Measurements from ENCODE around the gene PHF20.

The PHF20 gene

GRCh38 chr20:35908007-35908406 lies 136.2 kb downstream of the PHF20 start:
- peaks cover 8% of the 10 kb centered on the region for H3K36me3 ChIP-seq (ENCODE audit: control insufficient read depth, insufficient read depth, low read length)
- no peak overlapping the region for H3K4me3 ChIP-seq (ENCODE audit: low read length)
- H3K27me3 ChIP-seq (ENCODE audit: control insufficient read depth, insufficient read depth, low read length) = no peaks in the 10 kb centered on the region
- H3K27ac ChIP-seq (ENCODE audit: low read depth, low read length) = no peak overlapping the region
- no peak overlapping the region for H3K9ac ChIP-seq (ENCODE audit: low read length)
- no peaks in the 10 kb centered on the region for H3K4me1 ChIP-seq (ENCODE audit: control insufficient read depth, insufficient read depth, low read length)

DNA sequence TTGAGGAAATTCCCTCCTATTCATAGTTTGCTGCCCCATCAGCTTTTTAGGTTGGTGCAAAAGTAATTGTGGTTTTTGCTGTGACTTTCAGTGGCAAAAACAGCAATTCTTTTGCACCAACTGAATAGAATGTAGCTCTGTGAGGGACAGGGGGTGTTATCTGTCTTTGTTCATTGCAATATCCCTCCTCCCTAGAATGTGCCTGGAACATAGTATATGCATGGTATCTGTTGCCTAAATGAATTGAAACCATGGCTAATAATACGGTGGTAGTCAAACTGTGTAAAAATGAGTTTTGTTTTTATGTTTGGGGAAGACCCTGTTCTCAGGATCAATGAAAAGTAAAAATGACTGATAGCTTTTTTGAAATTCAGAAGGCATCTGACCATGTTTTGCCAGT lies 137.4 kb downstream of the PHF20 start:
- H3K4me1 ChIP-seq (ENCODE audit: control insufficient read depth, insufficient read depth, low read length) = no peaks in the 10 kb centered on the region

GRCh38 chr20:35909796-35910195 lies 138.0 kb downstream of the PHF20 start:
- Histone ChIP-seq H3K27me3 (ENCODE audit: control insufficient read depth, insufficient read depth, low read length) (no peaks in the 10 kb centered on the region), H3K4me3 (ENCODE audit: low read length) (no peak overlapping the region), H3K9ac (ENCODE audit: low read length) (no peak overlapping the region), H3K4me1 (ENCODE audit: control insufficient read depth, insufficient read depth, low read length) (no peaks in the 10 kb centered on the region), H3K36me3 (ENCODE audit: control insufficient read depth, insufficient read depth, low read length) (peaks cover 17% of the 10 kb centered on the region), H3K27ac (ENCODE audit: low read depth, low read length) (no peak overlapping the region)

More for the DNA sequence above, 137.4 kb downstream of the PHF20 start:
- Histone ChIP-seq H3K27ac (ENCODE audit: low read depth, low read length) (no peak overlapping the region), H3K9ac (ENCODE audit: low read length) (no peak overlapping the region), H3K36me3 (ENCODE audit: control insufficient read depth, insufficient read depth, low read length) (peaks cover 17% of the 10 kb centered on the region), H3K27me3 (ENCODE audit: control insufficient read depth, insufficient read depth, low read length) (no peaks in the 10 kb centered on the region), H3K4me3 (ENCODE audit: low read length) (no peak overlapping the region)

- H3K9ac ChIP-seq (ENCODE audit: low read length) = no peak overlapping the region
- no peaks in the 10 kb centered on the region for H3K27me3 ChIP-seq (ENCODE audit: control insufficient read depth, insufficient read depth, low read length)
- H3K36me3 ChIP-seq (ENCODE audit: control insufficient read depth, insufficient read depth, low read length) = peaks cover 17% of the 10 kb centered on the region
- no peaks in the 10 kb centered on the region for H3K4me1 ChIP-seq (ENCODE audit: control insufficient read depth, insufficient read depth, low read length)
- H3K27ac ChIP-seq (ENCODE audit: low read depth, low read length) = no peak overlapping the region
- no peak overlapping the region for H3K4me3 ChIP-seq (ENCODE audit: low read length)
Measured at GRCh38 chr20:35910254-35910653, 138.4 kb downstream of the PHF20 start.

DNA sequence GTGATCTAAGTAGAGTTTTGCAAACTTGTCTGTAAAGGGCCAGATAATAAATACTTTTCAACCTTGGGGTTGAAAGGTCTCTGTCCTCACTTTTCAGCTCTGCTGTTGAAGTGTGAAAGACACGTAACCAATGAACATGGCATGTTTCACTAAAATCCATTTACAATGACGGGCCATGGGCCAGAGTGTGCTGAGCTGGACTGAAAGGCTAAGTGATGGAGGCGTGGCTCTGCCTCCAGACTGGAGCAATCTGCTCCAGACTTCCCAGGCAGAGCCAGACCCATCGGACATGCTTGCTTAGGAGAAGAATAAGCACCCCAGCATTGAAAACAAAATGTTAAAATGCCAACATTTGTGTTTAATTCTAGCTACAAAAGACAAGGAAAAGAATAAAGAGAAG lies 141.1 kb downstream of the PHF20 start:
- no peaks in the 10 kb centered on the region for H3K4me1 ChIP-seq (ENCODE audit: control insufficient read depth, insufficient read depth, low read length)
- H3K27me3 ChIP-seq (ENCODE audit: control insufficient read depth, insufficient read depth, low read length) = no peaks in the 10 kb centered on the region
- no peak overlapping the region for H3K27ac ChIP-seq (ENCODE audit: low read depth, low read length)
- H3K9ac ChIP-seq (ENCODE audit: low read length) = no peak overlapping the region
- H3K4me3 ChIP-seq (ENCODE audit: low read length) = no peak overlapping the region
- H3K36me3 ChIP-seq (ENCODE audit: control insufficient read depth, insufficient read depth, low read length) = peaks cover 24% of the 10 kb centered on the region

GRCh38 chr20:35917077-35917476 lies 145.3 kb downstream of the PHF20 start:
- H3K4me1 ChIP-seq (ENCODE audit: control insufficient read depth, insufficient read depth, low read length) = no peaks in the 10 kb centered on the region
- H3K36me3 ChIP-seq (ENCODE audit: control insufficient read depth, insufficient read depth, low read length) = peaks cover 20% of the 10 kb centered on the region
- H3K9ac ChIP-seq (ENCODE audit: low read length) = no peak overlapping the region
- no peak overlapping the region for H3K27ac ChIP-seq (ENCODE audit: low read depth, low read length)
- no peaks in the 10 kb centered on the region for H3K27me3 ChIP-seq (ENCODE audit: control insufficient read depth, insufficient read depth, low read length)
- no peak overlapping the region for H3K4me3 ChIP-seq (ENCODE audit: low read length)

GRCh38 chr20:35918021-35918420 lies 146.2 kb downstream of the PHF20 start:
- Histone ChIP-seq H3K27ac (ENCODE audit: low read depth, low read length) (no peak overlapping the region), H3K27me3 (ENCODE audit: control insufficient read depth, insufficient read depth, low read length) (no peaks in the 10 kb centered on the region), H3K9ac (ENCODE audit: low read length) (no peak overlapping the region), H3K4me3 (ENCODE audit: low read length) (no peak overlapping the region), H3K36me3 (ENCODE audit: control insufficient read depth, insufficient read depth, low read length) (peaks cover 20% of the 10 kb centered on the region), H3K4me1 (ENCODE audit: control insufficient read depth, insufficient read depth, low read length) (no peaks in the 10 kb centered on the region)

- Histone ChIP-seq H3K27ac (ENCODE audit: low read depth, low read length) (no peak overlapping the region), H3K9ac (ENCODE audit: low read length) (no peak overlapping the region), H3K27me3 (ENCODE audit: control insufficient read depth, insufficient read depth, low read length) (no peaks in the 10 kb centered on the region), H3K36me3 (ENCODE audit: control insufficient read depth, insufficient read depth, low read length) (peaks cover 12% of the 10 kb centered on the region), H3K4me1 (ENCODE audit: control insufficient read depth, insufficient read depth, low read length) (no peaks in the 10 kb centered on the region), H3K4me3 (ENCODE audit: low read length) (no peak overlapping the region)
Measured at GRCh38 chr20:35920523-35920922, 148.7 kb downstream of the PHF20 start.

GRCh38 chr20:35929301-35929700 lies 157.5 kb downstream of the PHF20 start:
- Histone ChIP-seq H3K4me3 (ENCODE audit: low read length) (no peak overlapping the region), H3K9ac (ENCODE audit: low read length) (no peak overlapping the region), H3K27ac (ENCODE audit: low read depth, low read length) (no peak overlapping the region), H3K36me3 (ENCODE audit: control insufficient read depth, insufficient read depth, low read length) (peaks cover 20% of the 10 kb centered on the region), H3K27me3 (ENCODE audit: control insufficient read depth, insufficient read depth, low read length) (no peaks in the 10 kb centered on the region), H3K4me1 (ENCODE audit: control insufficient read depth, insufficient read depth, low read length) (no peaks in the 10 kb centered on the region)

- Histone ChIP-seq H3K4me1 (ENCODE audit: control insufficient read depth, insufficient read depth, low read length) (no peaks in the 10 kb centered on the region), H3K27me3 (ENCODE audit: control insufficient read depth, insufficient read depth, low read length) (no peaks in the 10 kb centered on the region), H3K27ac (ENCODE audit: low read depth, low read length) (no peak overlapping the region), H3K4me3 (ENCODE audit: low read length) (no peak overlapping the region), H3K36me3 (ENCODE audit: control insufficient read depth, insufficient read depth, low read length) (peaks cover 14% of the 10 kb centered on the region), H3K9ac (ENCODE audit: low read length) (no peak overlapping the region)
Measured at GRCh38 chr20:35934050-35934449, 162.2 kb downstream of the PHF20 start.

DNA sequence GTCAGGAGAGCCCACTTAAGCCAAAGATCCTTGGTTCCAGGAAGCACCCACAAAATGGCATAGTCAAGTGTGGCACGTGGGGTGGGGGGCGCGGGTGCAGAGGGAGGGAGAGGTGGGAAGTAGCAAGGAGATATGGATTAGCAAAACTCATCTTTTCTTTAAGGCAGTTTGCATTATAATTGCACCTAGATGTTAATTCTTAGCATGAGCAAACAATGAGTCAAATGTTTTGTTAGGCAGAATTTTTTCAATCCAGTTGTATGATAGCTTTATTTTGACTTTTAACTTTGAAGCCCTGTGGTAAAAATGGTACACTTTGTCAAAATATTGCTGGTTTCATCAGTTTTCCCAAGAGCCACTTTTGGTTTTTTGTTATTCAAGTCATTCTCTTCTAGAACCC lies 167.4 kb downstream of the PHF20 start:
- Histone ChIP-seq H3K4me3 (ENCODE audit: low read length) (no peak overlapping the region), H3K36me3 (ENCODE audit: control insufficient read depth, insufficient read depth, low read length) (peaks cover 15% of the 10 kb centered on the region), H3K4me1 (ENCODE audit: control insufficient read depth, insufficient read depth, low read length) (no peaks in the 10 kb centered on the region), H3K27ac (ENCODE audit: low read depth, low read length) (no peak overlapping the region), H3K9ac (ENCODE audit: low read length) (no peak overlapping the region), H3K27me3 (ENCODE audit: control insufficient read depth, insufficient read depth, low read length) (no peaks in the 10 kb centered on the region)

DNA sequence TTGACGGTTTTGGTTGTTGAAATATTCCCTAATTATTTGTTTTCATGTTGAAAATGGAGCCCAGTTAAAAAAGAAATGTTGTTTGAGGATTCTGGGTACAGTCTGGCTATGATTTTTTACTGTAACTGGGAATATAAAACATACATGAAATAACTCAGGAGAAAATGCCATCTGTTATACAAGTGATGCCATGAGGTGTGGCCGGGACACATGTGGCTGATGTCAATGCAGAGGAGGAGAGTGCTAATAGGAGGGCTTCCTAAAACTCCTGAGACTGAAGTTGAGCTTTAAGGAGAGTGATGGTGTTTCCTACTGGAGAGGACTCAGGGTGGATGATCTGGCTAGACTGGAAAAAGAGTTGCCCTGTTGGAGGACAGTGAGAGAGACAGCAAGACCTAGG lies 169.8 kb downstream of the PHF20 start:
- Histone ChIP-seq H3K4me1 (ENCODE audit: control insufficient read depth, insufficient read depth, low read length) (no peaks in the 10 kb centered on the region), H3K27ac (ENCODE audit: low read depth, low read length) (no peak overlapping the region), H3K36me3 (ENCODE audit: control insufficient read depth, insufficient read depth, low read length) (peaks cover 21% of the 10 kb centered on the region), H3K9ac (ENCODE audit: low read length) (no peak overlapping the region), H3K27me3 (ENCODE audit: control insufficient read depth, insufficient read depth, low read length) (no peaks in the 10 kb centered on the region), H3K4me3 (ENCODE audit: low read length) (no peak overlapping the region)

- H3K36me3 ChIP-seq (ENCODE audit: control insufficient read depth, insufficient read depth, low read length) = peaks cover 21% of the 10 kb centered on the region
- no peak overlapping the region for H3K4me3 ChIP-seq (ENCODE audit: low read length)
- H3K4me1 ChIP-seq (ENCODE audit: control insufficient read depth, insufficient read depth, low read length) = no peaks in the 10 kb centered on the region
- no peaks in the 10 kb centered on the region for H3K27me3 ChIP-seq (ENCODE audit: control insufficient read depth, insufficient read depth, low read length)
- H3K9ac ChIP-seq (ENCODE audit: low read length) = no peak overlapping the region
- H3K27ac ChIP-seq (ENCODE audit: low read depth, low read length) = no peak overlapping the region
Measured at GRCh38 chr20:35942243-35942642, 170.4 kb downstream of the PHF20 start.

Measured in rectal smooth muscle tissue (tissue), 1 donor.